GM21423 (cell line): ENCODE data around the gene IFT122.

ENCODE experiments used
- ATAC-seq: cut with Tn5 transposase; IDR thresholded peaks from one replicate; pipeline ENCODE4 v1.9.1; 2021; ENCODE audit warnings: mild to moderate bottlenecking, moderate library complexity; ENCODE audit not compliant: unreplicated experiment

IFT122 gene

DNA sequence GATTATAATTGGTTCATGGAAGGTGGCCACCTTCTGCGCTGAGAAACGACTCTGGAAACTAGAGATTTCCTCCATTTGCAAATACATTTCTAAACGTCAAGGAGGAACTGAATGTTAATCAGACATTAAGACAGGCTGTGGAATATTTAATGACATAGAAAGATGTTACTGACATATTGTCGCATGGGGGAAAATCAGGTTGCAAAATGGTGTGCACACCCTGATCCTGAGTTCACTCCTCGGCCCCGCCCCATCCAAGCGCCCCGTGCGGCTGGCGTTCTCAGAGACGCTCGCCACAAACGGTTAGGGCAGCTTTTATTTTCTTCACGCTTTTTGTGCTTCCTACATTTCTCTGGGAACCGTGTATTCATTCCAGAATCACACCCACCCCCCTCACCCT, 113.7 kb downstream of the IFT122 start:
- ATAC-seq, result no peak

DNA sequence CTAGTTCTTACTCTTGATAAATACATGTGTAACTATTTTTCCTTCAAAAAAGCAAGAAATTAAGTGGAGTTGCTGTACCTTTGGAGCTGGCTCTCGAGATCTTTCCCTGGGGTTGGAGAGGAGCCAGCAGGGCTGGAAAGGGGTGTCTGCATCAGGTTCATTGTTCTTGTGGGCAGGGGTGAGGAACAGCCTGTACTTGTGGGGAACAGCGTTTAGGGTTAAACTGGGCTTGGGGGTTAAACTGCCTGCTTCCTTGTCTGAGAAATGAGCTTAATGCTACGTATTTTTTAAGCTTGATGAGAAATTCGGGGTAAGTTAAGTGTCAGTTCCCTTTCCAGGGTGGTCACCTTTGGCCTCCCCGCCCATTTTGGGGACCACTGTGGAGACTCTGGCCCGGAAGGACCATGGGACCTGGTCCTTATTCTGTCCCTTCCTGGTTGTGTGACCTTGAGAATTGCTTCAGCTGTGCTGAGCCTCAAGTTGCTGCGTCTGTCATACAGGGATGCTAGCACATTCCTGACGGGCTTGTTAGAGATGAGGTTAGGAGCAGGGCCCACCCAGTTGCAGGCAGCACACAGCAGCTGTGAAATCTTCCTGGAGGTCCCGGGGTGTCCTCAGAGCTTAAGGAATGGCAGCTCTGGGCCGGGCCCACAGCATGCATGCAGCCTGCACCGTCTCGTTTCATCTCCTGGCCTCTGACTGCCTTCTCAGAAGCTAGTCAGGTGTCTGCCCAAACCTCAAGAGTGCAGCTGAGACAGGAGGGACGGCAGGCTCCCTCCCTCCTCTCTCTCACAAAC, 114.5 kb downstream of the IFT122 start:
- ATAC-seq, result no peak

- ATAC-seq, result no peak
Measured at GRCh38 chr3:129555153-129555550, 115.1 kb downstream of the IFT122 start.

- ATAC-seq, result no peak
Measured at GRCh38 chr3:129555616-129556357, 115.8 kb downstream of the IFT122 start.

- ATAC-seq, result no peak
Measured at GRCh38 chr3:129556358-129556695, 116.3 kb downstream of the IFT122 start.

- ATAC-seq, result no peak
Measured at GRCh38 chr3:129556890-129557547, 117.0 kb downstream of the IFT122 start.

- ATAC-seq, result no peak
Measured at GRCh38 chr3:129557548-129557894, 117.5 kb downstream of the IFT122 start.

- ATAC-seq, result no peak
Measured at GRCh38 chr3:129558081-129558771, 118.2 kb downstream of the IFT122 start.

- no peak for ATAC-seq
Measured at GRCh38 chr3:129558772-129559564, 118.9 kb downstream of the IFT122 start.

DNA sequence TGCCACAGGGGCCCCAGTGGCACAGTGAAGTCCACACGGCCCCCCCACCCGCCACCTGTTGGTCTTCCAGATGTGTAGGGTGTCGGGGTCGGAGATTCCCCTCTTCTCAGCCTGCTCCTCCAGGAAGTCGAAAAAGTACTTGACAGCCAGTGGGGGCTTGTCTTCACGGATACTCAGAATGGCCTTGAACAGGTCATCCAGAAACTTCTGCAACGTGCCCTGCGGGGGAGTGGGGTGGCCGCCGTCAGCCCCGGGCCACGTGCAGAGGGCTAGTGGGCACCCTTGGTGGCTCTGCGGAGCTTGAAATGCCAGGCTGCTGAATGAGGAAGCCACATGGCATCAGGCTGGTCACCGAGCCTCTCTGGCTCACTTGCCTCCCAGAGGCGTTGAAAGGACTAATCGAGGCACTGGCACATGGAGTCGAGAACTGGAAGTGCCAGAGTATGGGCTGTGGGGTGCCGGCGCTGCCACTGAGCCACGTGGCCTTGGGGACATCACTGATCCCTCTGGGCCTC, 119.6 kb downstream of the IFT122 start:
- ATAC-seq, result no peak

- ATAC-seq, result no peak
Measured at GRCh38 chr3:129560269-129560787, 120.3 kb downstream of the IFT122 start.

DNA sequence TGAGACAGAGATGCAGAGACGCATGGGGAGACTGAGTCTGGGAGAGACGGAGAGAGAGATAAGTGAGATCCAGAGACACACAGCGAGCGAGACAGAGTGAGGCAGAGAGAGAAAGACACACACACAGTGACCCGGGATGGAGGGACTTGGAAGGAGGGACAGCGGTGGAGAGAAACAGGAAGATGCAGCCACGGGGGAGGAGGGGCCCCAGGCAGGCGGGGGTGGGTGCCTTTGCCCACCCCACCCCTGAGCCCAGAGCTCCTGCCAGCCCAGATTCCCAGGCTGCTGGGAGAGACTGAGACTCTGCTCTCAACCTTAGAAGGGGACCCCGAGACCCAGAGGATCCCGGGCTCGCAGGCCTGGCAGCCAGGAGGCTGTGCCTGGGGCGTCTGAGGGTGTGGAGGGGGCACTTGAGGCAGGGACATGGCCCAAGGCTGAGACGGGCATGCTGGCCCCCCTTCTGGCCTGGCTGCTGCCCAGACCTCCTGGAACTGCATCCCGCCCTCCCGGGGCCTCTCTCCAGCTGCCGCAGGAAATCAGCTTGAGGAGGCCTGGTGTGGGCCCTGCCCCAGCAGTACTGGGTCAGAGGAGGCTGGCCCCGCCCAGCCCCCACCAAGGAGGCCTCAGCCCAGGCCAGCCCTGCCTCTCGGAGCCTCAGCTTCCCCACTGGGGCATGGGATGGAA, 121.0 kb downstream of the IFT122 start:
- ATAC-seq, result no peak

DNA sequence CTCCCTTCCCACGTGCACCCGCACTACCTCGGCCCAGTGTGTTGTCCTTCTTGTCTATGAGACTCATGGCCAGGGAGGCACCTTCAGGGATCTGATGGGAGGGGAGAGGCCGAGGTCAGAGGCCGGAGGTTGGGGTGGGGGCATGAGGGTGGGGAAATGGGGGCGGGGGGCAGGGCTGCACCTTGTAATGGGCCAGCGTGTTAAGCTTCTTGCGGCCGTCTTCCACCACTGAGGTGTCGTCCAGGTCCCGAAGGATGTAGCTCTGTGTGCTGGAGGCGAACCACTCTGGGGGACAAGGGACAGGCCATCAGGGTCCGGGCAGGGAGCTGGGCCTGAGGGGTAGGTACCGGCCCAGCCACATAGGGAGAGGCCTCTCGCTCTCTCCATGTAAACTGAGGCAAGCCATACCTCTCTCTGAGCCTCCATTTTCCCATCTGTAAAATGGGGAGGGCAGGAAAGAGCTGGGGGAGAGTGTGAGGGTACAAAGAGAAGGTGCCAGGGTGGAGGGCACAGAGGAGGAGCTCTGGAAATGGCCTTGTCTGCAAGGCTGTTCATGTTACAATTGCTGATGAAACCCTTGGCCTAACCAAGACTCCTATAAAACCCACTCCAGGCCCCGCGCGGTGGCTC, 121.7 kb downstream of the IFT122 start:
- no peak for ATAC-seq

DNA sequence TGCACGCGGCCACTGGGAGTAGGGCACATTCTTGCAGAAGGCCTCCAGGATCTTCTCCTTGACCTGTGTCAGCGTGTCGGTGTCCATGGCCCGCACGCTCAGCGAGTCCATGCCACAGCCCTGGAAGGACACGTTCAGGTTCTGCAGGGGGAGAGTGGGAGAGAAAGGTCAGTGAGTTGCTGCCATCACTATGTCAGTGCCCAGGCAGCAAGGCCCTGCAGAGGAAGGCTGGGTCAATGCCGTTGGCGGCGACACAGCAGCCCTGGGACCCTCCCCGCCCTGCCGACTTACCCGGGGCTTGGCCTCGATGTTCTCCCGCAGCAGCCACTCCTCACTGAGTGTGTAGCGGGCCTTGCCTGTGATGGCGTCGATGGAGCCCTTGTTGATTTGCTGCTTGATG, 122.8 kb downstream of the IFT122 start:
- ATAC-seq, result no peak

GRCh38 chr3:129563332-129563731, 123.3 kb downstream of the IFT122 start:
- no peak for ATAC-seq

GRCh38 chr3:129563850-129564535, 124.0 kb downstream of the IFT122 start:
- no peak for ATAC-seq

- ATAC-seq, result no peak
Measured at GRCh38 chr3:129564981-129565644, 125.1 kb downstream of the IFT122 start.

- no peak for ATAC-seq
Measured at GRCh38 chr3:129565902-129566301, 125.9 kb downstream of the IFT122 start.
